ENCODE data around the gene AVPR2.

Gene AVPR2

DNA sequence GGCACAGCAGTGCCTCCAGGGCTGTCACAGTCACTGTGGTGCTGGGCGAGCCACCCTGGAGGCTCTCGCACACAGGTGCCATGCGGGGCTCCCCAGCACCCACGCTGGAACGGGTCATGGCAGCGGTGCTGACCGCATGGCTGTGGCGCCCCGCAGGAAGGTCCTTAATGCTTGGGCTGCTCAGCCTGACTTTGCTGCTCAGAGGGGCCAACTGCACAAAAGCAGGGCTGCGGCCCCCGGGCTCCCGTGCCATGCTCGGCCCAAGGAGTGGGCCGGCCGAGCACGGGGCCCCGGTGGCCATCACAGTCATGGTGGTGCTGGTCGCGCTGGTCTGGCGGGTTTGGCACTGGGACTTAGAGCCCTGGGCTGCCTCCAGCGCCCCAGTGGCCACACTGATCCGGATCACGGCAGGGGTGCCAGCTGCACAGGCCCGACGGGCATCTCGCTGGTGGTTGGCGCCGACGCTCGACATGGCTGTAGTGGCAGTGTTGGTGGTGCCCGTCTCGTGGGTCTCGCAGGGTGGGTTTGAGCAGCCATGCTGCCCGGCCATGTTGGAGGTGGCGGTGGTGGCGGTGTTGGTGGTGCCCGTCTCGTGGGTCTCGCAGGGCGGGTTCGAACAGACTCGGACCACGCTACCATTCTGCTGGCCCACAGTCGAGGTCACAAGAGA, 50.2 kb downstream of the AVPR2 start:
- no peak for DNase-seq

DNA sequence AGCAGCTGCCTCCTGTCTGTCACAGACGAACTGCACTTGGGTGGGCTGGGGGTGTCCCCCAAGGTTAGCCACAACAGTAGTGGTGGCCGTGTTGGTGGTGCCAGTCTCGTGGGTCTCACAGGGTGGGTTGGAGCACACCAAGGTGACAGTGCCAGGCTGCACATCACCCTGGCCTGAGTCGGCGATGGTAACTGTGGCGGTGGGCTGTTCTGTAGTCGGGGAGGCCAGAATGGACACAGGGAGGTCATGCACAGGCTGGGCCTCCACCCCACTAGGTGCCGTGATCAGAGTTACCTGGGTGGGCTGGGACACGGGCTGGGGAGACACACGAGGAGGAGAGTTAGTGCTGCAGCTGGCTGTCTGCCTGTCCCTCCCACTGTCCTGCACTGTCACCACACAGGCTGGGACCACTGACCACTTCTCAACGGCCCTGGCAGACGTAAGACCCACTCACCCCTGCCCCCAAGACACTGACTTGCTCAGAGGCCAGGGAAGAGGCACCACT, 50.8 kb downstream of the AVPR2 start:
- no peak for DNase-seq

GRCh38 chrX:153956044-153956907, 51.8 kb downstream of the AVPR2 start:
- no peak for DNase-seq
